ENCODE results near the gene DLST.

GRCh38 chr14:74937171-74937570, 55.5 kb downstream of the DLST start:
- TF ChIP-seq, protein P1, sequence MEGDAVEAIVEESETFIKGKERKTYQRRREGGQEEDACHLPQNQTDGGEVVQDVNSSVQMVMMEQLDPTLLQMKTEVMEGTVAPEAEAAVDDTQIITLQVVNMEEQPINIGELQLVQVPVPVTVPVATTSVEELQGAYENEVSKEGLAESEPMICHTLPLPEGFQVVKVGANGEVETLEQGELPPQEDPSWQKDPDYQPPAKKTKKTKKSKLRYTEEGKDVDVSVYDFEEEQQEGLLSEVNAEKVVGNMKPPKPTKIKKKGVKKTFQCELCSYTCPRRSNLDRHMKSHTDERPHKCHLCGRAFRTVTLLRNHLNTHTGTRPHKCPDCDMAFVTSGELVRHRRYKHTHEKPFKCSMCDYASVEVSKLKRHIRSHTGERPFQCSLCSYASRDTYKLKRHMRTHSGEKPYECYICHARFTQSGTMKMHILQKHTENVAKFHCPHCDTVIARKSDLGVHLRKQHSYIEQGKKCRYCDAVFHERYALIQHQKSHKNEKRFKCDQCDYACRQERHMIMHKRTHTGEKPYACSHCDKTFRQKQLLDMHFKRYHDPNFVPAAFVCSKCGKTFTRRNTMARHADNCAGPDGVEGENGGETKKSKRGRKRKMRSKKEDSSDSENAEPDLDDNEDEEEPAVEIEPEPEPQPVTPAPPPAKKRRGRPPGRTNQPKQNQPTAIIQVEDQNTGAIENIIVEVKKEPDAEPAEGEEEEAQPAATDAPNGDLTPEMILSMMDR (conservative IDR thresholded peaks at IDR 0.05), result no peak
- TF ChIP-seq EZH2 (IDR thresholded peaks at IDR 0.05; ENCODE audit: low read depth), result no peak
